LNCAP (cell line): ENCODE results near the gene DAPK2.

Source experiments
- TF ChIP-seq, protein P1 (sequence below): fragments of 450-650 bp; IDR thresholded peaks from 2 replicates; pipeline ENCODE4 v1.5.1; 2017; ENCODE audit warnings: mild to moderate bottlenecking

Gene DAPK2

DNA sequence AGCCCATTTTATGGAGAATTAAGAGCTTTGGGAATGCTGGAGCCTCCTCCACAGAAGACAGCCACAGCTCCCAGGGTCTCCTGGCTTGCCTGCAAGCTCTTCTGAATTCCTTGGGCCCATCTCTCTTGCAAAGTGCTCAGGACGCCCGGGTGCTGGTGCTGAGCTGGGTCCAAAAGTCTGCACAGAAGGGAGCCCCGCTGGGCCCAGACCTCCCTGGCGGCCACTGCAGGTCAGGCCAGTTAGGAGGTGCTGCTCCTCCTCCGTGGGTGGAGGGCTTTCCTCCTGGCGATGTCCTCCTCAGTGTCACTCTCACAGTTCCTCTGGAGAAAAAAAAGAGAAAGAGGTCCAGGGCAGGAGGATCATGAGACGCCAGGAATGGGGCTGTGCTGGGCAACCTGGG lies 138.0 kb downstream of the DAPK2 start:
- TF ChIP-seq, protein P1, sequence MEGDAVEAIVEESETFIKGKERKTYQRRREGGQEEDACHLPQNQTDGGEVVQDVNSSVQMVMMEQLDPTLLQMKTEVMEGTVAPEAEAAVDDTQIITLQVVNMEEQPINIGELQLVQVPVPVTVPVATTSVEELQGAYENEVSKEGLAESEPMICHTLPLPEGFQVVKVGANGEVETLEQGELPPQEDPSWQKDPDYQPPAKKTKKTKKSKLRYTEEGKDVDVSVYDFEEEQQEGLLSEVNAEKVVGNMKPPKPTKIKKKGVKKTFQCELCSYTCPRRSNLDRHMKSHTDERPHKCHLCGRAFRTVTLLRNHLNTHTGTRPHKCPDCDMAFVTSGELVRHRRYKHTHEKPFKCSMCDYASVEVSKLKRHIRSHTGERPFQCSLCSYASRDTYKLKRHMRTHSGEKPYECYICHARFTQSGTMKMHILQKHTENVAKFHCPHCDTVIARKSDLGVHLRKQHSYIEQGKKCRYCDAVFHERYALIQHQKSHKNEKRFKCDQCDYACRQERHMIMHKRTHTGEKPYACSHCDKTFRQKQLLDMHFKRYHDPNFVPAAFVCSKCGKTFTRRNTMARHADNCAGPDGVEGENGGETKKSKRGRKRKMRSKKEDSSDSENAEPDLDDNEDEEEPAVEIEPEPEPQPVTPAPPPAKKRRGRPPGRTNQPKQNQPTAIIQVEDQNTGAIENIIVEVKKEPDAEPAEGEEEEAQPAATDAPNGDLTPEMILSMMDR: no peak

DNA sequence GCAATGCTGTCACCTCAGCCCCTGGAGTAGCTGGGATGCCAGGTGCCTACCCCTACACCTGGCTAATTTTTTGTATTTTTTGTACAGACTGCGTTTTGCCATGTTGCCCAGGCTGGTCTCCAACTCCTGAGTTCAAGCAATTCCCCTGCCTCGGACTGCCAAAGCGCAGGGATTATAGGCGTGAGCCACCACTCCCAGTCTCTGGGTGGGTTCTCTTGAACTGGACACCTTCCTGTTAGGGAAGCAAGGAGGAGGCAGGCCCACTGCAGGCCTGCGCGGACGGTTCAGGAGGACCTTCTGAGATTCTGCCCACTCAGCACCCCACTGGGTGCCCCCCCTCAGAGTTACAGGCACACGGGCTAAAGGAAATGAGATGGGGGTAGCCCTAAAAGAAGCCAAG lies 138.8 kb downstream of the DAPK2 start:
- TF ChIP-seq, protein P1: no peak

DNA sequence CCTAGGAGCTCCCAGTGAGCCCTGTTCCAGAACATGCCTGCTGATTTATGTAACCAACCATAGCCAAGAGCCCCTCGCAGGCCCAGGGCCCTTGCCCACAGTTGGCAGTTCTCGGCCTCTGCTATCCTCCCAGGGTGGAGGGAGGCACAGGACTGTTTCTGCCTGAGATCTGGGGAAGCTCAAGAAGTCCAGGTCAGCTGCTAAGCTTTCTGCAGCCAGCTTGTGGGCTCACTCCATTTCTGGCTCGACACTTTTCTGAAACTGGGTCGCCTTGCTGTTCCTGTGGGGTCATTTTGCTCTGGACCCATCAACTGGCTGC lies 140.1 kb downstream of the DAPK2 start:
- TF ChIP-seq, protein P1: no peak

DNA sequence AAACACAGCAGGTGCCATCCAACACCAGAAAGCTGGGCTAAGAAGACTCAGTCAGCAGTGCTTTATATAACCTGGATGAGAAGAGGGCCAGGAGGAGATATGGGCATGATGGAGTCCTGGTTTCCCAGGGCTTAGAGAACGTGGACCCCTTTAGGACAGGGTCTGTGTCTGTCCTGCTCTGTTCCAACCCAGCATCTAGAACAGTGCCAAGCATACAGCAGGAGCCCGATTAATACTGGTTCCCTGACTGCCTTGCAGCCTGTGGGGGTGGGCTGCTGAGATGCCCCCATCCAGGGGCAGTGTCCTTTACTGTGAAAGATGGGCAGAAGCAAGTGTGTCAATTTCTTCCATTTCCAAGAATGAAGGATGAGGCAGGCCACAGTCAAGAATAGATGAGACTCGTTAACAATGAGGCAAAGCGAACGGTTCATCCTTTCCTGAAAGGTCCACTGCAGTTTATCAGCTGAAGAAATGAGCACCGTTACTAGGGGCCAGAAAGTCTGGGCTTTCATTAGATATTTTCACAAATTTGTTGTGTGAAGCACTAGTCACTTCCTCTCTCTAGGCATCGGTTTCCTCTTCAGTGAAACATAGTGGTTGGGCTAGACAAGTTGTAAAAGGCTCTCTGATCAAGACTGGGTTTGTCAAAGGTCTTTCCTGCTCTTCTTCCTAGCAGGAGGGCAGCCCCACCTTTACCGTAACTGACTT lies 140.6 kb downstream of the DAPK2 start:
- TF ChIP-seq, protein P1: no peak

DNA sequence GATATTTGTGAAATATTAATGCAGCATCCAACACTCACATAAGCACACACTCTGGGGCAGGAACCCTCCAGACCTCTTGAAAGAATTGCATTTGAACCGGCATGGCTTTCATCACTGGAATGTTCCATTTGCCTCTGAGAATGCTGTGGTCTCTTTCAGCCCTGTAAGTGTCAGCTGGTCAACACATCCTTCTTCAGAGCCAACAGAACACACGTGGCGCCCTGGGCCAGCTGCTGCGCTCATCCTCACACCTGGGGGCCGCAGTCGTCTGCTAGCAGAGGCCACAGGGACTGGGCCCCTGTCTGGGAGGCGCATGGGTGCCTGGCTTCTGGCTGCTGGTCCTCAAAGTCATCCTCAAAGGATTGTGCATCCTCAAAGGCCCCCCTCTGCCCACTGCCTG lies 141.2 kb downstream of the DAPK2 start:
- TF ChIP-seq, protein P1: no peak

DNA sequence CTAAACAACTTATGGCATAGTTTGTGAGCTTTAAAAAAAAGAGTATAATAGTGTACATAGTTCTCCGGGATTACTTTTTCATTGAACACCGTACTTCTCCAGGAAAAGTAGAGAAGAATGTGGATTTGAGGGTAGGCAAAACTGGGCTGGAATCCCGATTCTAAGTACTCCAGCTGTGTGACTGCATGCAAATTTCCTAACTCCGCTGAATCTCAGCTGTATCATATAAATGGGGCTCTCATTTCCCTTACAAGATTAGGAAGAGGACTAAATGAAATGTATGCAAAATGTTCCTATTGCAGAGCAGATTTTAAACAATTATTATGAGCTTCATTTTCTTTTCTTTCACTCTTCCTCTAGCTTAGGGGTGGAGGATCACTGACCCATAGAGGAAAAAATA lies 142.2 kb downstream of the DAPK2 start:
- TF ChIP-seq, protein P1: no peak

DNA sequence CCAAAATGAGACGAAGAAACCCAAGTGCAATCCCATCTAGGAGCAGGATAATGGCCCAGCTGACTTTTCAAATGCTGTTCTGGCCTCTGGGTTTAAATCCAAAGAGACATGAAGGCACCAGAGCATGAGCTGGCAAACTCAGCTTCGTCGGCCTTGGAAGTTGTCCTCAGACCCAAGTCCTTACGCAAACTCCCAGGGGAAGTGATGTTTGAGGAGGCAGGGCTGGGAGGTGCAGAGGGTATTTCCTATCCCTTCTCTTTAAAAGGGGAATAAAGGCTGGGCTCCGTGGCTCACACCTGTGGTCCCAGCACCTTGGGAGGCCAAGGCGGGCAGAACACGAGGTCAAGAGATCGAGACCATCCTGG lies 143.6 kb downstream of the DAPK2 start:
- TF ChIP-seq, protein P1: no peak
